GM04504 (cell line): ENCODE data around the gene NTNG1.

Source experiments
- DNase-seq: peaks from one replicate; pipeline ENCODE4 v3.0.0-alpha.2; 2012; ENCODE audit warnings: low read depth

The NTNG1 gene

DNA sequence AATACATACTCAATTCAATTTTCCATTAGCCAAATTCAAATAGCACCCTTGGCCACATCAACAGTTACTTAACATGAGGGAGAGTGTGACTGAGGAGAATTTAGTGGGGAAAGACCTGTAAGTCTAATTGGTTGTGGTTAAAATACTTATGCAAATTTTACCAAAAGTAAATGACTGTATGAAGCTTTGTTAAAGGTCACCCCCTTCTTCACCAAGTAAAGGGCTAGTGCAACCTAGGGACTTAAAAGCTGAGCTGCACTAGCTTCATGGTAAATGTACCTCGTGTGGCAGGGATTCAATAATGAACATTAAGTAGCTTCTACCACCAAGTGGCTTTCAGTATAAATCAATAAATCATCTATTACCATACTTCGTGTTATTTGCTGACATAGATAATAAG is 372.0 kb downstream of the NTNG1 start:
- DNase-seq = no peak

DNA sequence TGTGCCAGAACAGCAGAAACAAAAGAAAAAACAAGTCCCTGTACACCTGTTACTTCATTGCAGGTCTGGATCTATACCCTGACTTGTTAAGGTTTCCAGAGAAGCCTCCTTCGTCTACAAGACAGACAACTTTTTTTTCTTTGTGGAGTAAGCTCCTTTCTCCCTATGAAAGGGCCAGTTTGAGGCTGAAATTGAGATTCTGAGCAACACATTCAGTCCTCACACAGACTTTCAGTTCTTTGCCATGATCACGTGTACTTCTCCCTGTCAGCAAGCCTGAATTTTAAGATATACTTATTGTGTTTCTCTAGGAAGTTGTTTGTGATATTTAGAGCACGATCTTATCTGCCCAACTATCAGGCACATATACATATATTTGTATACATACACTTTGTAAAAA is 374.0 kb downstream of the NTNG1 start:
- DNase-seq = no peak

DNA sequence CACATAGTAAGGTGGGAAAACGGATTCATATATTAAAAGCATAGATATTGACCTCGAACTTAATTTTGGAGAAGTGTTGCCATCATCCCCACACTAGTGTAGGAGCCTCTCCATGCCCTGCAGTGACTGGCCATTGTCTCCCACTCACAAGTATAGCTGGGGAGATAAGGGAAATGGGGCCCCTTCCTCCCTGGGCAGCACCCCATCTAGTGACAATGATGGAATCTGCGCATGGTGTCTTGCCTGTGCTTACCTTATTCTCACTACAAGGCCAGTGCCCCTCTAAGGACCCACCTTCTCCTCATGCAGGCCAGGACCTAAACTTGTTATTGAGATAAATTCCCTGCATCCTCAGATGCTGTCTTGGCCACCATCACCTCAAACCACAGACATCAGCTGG is 374.9 kb downstream of the NTNG1 start:
- DNase-seq = no peak

DNA sequence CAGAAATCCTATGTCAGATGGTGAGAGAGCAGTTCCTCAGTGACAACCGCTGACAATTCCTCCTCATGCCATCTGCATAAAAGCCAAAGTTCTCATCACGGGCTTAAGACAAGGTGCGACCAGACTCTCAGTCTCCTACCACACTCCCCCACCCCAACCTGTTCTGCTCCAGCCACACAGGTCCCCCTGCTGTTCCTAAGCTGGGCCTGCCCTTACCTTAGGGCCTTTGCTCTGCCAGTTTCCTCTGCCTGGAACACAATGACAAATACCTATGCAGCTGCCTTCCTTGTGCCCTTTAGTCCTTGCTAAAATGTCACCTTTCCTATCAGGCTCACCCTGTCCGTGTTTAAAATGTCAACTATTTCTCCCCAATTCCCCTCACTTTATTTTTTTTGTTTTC is 382.2 kb downstream of the NTNG1 start:
- DNase-seq = no peak

DNA sequence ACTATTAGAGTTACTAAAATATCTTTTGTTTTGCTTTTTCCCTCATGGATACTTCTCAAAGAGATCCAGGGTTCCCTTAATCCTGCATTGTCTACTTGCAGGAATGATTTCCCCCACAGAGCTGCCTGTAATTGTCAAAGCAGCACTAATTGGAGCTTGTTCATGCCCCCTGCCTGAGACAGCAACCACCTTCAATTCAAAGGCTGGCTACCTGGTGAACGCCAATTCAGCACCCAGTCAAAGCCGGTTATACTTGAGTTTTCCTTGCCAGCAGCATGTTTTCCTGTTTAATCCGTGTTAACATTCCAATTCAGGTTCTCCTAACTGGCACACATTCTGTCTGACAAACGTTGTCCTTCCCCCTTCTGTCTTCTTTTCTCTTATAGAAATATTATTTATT is 382.9 kb downstream of the NTNG1 start:
- DNase-seq = no peak

DNA sequence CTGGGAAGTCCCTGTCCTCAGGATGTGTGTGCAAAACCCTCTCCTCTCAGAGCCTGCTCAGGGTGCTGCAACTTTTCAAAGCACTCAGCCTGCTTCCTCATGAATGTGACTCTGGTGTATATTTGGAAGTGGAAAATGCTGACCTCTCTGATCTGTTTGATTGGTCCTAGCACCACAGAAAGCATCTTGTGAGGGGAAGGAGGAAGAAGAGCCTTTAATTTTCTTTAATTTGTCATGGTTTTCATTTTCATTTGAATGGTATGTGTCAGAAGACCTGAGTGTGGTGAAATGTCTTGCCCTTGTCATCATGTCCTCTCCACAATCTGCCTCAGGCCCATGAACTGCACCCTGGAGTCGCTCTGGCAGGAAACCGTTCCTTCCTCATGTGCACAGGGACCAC is 383.5 kb downstream of the NTNG1 start:
- DNase-seq = no peak

DNA sequence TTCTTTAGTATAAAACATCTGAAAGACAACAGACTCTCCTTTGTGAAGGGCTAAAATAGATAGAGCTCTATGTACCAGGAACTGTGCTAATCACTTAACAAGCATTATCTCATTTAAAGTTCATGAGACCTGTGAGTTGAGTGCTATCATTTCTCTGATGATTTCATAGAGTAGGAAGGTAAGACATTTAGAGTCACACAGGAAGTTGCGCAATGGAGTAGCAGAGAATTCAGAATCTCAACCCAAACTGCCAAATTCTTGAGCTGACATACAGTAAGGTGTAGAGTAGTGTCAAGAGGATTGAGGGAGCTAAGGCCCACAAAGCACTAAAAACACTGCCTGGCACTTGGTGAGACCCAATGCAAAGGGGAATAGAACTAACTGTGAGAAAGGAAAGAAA is 384.3 kb downstream of the NTNG1 start:
- DNase-seq = no peak

DNA sequence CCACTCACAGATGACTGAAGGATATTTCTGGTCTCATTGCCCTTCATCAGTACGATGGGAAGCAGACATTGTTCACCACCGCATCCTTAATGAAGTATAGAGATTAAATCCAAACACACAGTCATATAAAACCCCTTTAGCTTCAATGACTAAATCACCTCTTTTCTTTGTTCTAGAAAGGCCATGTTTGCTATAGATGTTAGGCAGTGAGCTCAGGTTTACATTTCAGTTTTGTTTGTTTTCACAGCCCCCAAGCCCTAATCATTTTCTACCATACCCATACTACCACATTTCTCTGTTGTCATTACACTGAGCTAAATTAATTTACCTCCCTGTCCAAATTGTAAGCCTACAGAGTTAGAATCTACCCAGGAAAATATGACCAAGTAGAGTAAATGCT is 385.1 kb downstream of the NTNG1 start:
- DNase-seq = no peak

DNA sequence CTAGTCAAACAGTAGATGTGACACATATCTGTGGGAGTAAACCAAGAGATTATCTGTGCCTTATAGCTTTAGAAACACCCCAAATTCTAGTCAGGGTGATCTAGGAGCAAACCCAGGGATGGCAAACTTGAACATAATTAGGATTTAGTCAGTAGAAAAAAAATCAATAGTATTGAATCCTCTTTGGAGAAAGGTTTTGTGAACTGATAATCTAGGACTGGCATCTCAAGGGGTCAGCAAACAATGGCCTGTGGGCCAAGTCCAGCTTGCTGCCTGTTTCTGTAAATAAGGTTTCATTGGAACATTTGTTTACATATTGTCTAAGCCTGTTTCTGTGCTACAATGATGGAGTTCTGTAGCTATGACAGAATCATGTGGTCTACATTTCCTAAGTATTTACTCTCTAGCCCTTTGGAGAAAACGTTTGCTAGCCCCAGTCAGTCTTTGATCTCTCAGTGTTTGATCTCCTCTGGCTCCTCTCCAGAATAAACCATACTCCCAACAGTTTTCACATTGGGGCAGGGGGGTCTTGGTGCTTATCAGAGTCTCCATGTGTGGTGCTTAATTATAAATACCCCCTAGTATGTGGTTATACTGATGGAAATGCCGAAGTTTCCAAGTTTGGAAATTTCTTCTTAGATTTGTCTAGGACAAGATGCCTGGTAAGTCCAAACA is 385.8 kb downstream of the NTNG1 start:
- DNase-seq = no peak

DNA sequence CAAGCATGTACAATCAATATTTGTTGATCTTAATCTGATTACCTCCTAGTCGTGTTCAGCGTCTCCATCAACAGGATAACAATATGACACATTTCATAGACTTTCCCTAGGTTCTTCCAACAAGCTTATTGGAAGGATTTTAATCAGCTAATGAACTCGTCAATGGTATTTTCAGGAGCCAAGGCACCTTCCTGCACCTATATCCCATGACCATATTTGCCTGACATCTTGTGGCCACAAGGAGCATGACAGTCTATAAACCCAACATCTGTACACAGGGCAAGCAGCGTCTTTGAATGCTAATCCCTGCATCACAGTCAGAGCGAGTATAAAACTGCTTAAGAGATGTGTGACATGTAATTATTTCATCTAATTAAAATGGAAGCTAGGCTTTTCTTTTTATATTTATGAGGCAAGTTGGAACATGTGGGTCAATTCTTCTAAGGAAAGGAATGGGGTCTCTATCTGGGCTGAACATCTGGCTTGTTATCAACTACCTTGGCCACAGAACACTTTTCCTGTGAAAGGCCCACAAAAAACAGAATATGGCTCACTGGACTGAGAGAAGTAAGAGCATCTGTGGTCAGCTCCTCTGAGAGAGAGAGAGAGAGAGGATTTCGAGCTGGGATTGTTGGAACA is 388.8 kb downstream of the NTNG1 start:
- peak; percentile 37 for DNase-seq

DNA sequence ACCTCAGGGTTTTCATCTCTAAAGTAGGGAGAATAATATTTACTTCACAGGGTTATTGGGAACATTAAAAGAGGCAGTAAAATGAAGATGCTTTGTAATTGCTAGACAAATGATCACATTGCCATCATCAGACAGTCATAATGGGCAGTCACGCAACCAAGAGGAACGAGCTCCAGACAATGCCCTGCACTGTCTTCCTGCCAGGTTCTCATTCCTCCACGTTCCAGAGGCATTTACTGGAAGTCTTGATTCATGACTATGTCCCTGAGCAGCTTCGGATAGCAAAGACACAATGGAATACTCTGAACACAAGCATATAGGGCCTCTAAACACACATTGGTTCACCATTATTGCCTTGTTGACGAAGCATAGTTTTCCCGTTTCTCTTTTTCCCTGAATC is 389.7 kb downstream of the NTNG1 start:
- DNase-seq = no peak

DNA sequence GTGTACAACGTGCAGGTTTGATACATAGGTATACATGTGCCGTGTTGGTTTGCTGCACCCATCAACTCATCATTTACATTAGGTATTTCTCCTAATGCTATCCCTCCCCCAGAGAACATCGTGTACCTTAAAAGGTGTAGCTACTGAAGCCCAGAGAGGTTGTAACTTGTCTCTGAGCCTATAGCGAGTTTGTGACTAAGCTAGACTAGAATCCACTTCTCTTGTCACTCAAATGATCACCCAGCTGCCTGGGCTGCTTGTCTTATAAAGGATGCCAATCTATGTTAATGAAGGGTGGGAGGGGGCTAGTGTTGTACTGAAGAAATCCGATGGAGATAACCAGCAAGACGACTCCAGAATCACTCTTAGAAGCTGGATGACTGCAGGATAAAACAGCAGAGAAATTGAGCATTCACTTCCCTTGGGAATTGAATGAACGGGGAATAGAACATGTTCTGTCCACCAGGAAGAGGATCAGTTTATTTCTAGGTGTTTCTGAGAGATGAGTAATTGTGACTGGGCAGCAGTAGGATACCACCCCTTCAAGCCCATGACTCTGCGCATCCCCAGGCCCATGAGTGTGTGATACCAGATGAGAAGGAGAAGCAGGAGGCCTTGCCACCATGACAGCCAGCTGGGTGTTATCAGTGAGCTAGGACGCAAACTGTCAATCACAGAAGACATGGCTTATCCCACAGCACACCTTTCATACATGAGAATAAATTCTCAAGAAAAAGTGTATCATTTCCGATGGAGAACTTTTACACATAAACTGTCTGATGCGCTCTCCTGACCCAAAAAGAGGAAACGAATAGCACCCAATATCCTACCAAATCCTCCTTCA is 390.4 kb downstream of the NTNG1 start:
- no peak for DNase-seq

DNA sequence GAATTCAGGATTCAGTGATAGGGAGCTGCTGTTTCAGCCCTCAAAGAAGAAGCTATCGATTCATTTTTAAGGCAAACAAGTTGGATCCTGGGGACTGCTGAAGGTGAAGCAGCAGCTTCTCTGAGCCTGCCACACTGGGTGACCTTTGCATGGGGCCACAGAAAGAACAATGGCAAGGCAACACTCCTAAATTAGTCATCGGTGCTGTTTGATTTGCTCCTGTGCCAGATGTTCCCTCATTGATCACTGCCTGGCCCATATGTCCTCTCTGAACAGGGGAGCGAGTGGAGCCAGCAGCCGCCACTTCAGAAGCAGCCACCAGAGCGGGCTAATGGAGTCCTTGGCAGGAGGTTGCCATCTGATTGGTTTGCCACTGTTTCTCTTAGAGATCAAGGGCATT is 391.5 kb downstream of the NTNG1 start:
- DNase-seq = no peak
